Measurements from ENCODE around the gene KLHDC1.
A peak's percentile ranks its signal among the peaks of the same experiment; 100 is the strongest.
"Not testable (repeated sequence)": the region's sequence is repeated elsewhere in the genome, so short reads cannot be mapped to it uniquely, and the experiment has no call there.

KLHDC1 gene

GRCh38 chr14:49692811-49693734 lies at the start of gene KLHDC1:
TSS of gene KLHDC1 (plus strand) at chr14:49693120. CDS start at chr14:49693195, 75 bp downstream.
- Histone ChIP-seq H3K27ac (peak within 1 kb of the TSS; percentile 92 to 98), H3K4me3 (peak within 1 kb of the TSS; percentile 85)
- peak; percentile 90 for DNase-seq (ENCODE audit: low spot score)
- no peak for TF ChIP-seq CTCF (IDR thresholded peaks at IDR 0.05)

GRCh38 chr14:49653508-49653907 lies 39.4 kb upstream of the KLHDC1 start:
- no peak overlapping the region for H3K27ac ChIP-seq
- no peak for TF ChIP-seq CTCF (IDR thresholded peaks at IDR 0.05)
- H3K4me3 ChIP-seq: no peak overlapping the region
- DNase-seq (ENCODE audit: low spot score): no peak

- Histone ChIP-seq H3K4me3 (no peak overlapping the region), H3K27ac (no peak overlapping the region)
- DNase-seq (ENCODE audit: low spot score): no peak
- TF ChIP-seq CTCF (IDR thresholded peaks at IDR 0.05): no peak
These were observed 38.4 kb upstream of the KLHDC1 start for GRCh38 chr14:49654511-49654910.

DNA sequence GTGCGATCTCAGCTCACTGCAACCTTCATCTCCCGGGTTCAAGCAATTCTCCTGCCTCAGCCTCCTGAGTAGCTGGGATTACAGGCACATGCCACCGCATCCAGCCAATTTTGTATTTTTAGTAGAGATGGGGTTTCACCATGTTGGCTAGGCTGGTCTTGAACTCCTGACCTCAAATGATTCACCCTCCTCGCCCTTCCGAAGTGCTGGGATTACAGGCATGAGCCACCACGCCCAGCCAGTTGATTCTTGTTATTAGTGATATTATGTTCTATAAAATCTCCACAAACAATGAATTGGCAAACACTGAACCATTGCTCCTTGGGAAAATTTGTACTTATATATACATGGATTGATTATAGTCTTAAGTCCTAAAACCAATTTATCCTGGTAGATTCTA lies 35.4 kb upstream of the KLHDC1 start:
- DNase-seq (ENCODE audit: low spot score); H3K4me3 ChIP-seq; H3K27ac ChIP-seq: not testable (repeated sequence)

DNA sequence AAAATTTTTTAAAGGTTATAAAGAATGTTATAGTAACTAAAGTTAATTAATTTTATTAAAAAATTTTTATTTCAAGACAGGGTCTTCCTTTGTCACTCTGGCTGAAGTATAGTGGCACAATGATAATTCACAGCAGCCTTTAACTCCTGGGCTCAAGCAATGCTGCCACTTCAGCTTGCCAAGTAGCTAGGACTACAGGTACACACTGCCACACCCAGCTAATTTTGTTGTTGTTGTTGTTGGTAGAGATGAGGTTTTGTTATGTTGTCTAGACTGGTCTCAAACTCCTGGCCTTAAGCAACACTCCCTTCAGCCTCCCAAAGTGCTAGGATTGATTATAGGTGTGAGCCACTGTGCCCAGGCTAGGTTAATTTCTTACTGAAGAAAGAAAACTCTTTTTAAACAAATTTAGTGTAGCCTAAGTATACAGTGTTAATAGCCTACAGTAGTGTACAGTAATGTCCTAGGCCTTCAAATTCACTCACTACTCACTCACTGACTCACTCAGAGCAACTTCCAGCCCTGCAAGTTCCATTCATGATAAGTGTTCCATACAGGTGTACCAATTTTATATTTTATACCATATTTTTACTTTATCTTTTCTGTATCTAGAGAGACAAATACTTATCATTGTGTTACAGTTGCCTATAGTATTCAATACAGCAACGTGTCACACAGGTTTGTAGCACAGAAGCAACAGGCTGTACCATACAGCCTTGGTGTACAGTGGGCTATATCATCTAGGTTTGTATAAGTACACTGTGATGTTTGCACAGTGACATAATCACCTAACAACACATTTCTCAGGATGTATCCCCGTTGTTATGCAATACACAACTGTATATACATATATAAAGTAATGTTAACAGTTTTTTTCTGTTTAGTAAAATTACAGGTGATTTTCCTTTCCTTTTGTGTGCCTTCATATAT lies 33.1 kb upstream of the KLHDC1 start:
- no peak for TF ChIP-seq CTCF (IDR thresholded peaks at IDR 0.05)
- no peak overlapping the region for H3K27ac ChIP-seq

DNA sequence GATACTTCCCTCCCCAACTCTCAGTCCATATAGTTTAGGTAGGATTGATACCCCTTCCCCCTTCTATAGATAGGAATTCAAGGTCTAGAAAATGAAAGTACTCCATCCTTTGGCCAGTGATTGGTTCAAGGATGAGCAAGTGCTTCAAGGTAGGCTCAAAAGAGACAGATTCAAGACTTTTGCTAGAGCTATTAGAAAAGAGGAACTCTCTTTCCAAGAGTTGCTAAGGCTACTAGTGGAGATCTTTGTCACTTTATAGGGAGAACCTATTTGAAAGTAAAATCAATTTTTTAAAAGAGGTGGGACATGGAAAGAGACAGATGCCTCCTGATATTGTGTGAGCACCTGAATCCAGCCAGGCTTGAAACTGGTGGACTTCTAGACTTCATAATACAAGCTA lies 22.4 kb upstream of the KLHDC1 start:
- TF ChIP-seq CTCF (IDR thresholded peaks at IDR 0.05): no peak
- H3K27ac ChIP-seq: no peak overlapping the region
- no peak overlapping the region for H3K4me3 ChIP-seq
- DNase-seq (ENCODE audit: low spot score): no peak

More for the DNA sequence above, 33.1 kb upstream of the KLHDC1 start:
- DNase-seq (ENCODE audit: low spot score): no peak
- no peak overlapping the region for H3K4me3 ChIP-seq

- DNase-seq (ENCODE audit: low spot score): no peak
- H3K27ac ChIP-seq: no peak overlapping the region
- H3K4me3 ChIP-seq: no peak overlapping the region
- no peak for TF ChIP-seq CTCF (IDR thresholded peaks at IDR 0.05)
These were observed 19.3 kb upstream of the KLHDC1 start for GRCh38 chr14:49673586-49673985.
